Fibroblast of gingiva (primary cell): ENCODE results near the gene GPR139.

ENCODE experiments used
- DNase-seq: peaks from one replicate; pipeline ENCODE4 v3.0.0-alpha.2; 2011; ENCODE audit warnings: low read depth

GPR139 gene

DNA sequence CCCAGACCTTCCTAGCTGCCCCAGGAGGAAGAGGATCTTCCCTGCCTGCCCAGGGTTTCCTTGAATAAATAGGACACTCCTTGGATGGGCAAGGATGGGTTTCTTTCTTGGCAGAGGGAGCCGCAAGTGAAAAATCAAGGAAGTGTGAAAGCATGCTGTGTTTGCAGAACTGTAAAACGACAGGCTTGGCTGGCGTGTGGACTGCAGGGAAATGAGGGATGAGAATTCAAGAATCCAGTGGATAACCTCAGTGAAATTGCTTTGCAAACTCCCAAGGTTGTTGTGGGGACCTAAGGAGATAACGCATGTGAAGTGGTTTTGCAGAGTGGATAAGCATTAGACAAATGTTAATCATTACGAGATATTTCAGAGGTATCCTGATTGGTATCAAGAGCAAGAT lies 20.4 kb downstream of the GPR139 start:
- no peak for DNase-seq

DNA sequence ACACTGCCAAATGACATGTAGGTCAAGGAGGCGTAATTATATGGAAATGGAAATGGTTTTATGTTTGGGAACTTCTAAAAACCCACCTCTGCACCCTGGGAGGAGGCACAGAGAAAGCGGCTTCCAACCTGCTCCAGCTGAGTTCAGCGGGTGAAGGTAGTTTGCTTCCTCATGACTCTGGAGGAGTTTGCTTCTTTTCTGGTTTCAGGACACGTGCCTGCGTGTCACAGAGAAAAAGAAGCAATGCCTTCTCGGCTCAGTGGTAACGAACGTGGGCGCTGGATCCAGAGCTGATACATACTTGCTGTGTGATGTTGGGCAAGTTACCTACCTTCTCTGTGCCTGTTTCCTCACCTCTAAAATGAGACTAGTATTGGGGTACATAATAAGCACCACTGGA lies 22.1 kb downstream of the GPR139 start:
- DNase-seq = no peak

DNA sequence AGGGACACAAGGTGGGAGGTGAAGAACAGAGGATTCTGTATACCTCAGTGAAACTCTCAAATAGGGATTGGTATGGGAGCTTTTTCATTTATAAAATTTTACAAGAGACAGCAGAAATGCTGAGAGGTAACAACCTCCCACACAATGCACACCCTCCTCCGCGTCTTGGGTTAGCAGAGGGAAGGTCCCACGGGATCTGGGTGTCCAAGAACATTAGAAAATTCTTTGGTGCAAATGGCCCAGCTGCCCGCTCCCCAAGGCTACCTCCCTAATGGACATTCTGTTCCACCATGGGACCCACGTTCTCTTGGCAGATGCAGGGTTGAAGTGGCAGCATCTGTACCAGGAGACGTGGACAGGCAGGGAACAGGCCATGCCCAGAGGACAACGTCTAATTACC lies 22.5 kb downstream of the GPR139 start:
- no peak for DNase-seq

DNA sequence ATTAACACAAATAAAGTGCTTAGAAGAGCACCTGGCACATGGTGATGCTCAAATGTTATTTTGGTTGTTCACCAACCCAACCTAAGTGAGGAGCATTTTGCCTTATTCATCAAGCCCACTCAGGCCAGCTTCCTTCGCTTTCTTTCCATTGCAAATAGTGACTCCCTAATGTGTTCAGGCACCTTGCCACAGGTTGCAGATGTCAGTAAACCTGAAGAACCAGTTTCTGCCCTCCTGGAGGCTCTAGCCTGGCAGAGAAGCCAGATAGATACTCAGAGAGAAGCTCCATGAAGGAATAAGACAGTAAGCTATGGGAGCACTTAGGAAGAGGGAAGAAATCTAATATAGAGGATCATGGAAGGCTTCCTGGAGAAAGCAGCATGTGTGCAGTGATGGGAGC lies 23.9 kb downstream of the GPR139 start:
- DNase-seq = no peak

DNA sequence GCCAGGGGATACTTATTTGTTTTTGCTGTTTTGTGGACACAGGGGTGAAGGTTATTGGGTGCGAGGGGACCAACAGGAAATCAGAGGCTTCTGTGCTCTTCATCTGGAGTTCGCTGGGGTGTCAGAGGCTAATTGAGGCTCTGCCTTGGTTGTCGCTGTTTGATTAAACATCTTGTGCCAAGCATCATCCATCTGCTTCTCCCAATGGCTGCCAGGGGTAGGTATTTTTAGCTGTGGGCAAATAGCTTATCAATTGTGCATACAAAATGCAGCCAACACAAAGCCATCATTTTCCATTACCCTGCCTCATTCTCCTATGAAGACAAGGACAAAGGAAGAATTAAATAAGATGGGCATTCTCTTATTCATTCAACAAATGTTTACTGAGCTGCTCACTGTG lies 27.8 kb downstream of the GPR139 start:
- DNase-seq = no peak

DNA sequence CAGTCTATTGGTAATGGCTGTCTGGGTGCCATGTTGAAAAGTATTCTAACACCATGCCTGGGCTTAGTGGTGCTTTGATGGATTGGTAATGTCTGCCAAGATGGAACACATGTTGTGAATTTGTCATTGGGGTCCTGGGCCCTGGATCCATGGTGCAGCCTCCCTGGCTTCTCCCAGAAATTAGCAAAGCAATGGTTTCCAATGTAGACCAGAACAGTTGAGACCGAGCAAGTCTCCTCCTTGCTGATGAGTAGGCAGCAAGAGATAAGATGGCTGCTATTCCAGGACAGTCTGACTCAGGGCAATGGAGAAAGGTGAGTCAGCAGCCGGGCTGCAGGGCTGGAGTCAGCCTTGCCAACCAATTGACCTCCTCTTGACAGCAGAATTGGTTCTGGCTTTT lies 30.8 kb downstream of the GPR139 start:
- DNase-seq = no peak

DNA sequence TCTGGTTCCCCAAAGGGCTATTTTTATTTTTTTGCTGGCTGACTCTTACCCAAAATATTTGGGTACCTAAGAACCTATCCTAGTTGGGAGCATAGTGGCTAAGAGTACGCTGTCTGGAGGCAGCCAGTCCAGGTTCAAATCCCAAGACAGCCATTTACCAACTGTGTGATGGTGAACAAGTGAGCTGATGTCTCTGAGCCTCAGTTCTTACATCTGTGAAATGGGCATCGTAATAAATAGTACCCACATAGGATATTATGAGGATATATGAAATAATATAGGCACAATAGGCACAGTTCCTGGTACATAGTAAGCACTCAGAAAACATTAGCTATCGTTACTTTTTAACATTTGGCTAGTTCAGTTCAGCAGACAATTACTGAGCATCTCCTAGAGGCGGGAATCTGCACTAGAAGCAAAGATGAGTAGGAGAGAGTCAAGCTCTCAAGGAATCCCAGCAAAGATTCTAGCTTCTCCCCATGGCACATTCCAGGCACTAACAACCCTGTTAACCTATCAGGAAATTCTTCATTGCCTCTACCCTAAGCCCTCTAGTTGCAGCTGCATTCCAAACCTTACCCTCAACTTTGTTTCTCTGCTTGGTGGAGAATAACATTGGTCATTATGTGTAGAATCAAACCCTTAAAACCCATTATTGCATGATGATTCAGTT lies 31.6 kb downstream of the GPR139 start:
- DNase-seq = no peak

DNA sequence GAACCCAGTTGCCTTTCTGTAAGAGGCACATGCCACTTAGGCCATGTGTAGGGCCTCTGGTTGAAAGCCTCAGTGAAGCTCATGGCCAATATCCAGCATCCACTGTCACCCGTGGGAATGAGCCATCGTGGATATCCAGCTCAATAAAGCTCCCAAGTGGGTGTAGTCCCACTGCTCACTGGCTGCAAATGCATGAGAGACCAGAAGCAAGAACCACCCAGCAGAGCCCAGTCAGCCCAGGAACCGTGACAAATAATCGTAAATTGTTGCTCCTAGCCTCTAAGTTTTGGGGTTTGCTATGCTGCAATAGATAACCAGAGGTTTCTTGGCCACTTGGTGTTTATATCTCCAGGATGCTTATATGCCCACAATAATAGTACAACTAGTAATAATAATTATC lies 33.7 kb downstream of the GPR139 start:
- no peak for DNase-seq

DNA sequence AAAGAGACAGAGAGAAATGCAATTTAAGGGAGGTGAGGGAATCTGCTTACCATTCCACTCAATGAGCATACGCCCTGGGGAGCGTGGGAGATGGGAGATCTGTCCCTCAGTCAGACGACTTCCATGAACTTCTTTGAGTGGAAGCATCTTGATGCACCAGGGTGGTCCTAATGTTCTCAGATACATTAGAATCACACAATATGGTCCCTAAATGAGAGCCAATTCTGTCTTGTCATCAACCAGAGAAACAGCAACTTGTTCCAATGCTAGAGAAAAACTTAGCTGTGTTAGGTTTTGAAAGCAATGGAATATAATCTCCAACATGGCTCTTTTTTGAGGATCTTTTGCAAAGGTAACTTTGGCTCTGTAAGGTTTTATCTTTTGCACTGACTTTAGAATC lies 44.1 kb downstream of the GPR139 start:
- no peak for DNase-seq

DNA sequence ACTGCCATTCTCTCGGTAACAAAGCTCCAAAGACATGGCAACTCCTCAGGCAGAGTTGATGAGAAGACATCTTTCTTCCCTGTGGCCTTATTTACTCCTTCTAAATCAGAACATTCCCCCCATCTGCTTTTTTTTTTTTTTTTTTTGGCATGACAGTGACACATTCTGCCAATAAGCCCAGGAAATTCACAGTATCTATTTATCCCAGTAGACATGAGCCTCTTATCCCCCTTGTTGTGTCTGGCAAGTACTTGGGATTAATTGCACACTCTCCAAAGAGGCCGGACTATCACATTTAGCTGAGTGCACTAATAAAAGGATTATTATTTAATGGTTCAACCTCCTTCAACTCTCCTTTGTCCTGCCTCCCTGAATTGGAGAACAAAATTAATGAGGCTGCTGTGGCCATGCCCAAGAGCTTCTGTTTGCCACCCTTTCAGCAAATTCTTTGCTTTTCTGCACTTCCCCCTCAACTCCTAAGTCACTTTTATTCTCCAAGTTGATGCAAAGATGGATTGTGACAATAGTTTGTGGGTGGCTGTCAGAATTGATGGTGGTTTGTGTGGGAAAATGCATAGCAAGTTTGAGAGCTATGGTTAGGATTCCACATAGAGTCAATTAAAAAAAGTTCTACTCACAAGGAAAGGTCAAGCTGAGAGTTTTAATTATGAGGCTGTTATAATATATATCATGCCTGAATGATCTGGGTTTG lies 47.2 kb downstream of the GPR139 start:
- DNase-seq = no peak

DNA sequence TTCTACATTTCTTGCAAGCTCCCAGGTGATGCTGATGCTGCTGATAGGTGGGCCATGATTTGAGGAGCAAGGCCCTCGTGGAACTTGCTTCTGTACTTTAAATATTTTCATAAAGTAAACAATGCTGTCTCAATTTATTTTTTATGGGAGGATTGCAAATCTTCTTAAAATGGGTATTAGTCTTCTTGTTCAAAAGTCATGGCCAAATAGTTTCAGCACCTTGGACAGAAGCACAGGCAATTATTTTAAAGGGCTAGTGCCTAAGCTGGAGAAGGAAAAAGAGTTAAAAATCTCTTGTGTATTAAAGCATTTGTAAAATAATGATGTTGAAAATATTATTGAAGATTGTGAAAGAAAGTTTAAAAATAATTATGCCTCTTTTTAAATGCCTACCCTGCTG lies 50.5 kb downstream of the GPR139 start:
- no peak for DNase-seq

DNA sequence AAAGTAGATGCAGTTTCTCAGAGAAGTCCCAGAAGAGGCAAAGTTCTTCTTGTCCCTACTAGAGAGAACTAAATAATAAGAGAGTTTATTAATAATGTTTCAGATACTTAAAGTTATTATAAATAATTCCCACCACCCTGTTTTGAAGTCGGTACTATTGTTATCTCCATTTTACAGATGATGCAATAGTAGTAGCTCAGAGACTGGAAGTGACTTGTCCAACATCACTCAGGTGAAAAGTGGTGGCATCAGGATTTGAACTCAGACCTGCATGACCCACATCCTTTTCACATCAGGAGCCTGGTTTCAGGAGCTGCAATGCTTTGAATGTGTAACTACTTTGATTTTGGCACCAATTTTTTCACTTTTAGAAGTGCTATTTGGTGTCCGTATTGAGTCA lies 52.7 kb downstream of the GPR139 start:
- DNase-seq = no peak

DNA sequence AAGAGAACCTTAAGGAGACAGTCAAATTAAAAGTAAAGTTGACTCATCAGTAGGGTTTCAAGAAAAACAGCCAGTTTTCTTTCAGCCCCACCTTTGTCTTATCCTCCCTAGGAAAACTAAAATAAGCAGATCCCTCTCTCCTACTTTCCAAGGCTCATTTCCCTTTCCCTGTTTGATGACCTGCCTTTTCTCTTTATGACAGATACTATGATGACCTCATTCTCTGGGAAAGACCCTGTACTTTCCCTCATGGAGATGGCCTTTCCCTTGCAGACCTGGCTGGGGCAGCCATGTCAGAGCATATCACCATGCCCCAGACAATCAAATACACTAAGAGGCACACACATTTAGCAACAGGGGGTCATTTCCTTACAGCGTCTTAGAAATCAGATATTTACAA lies 53.6 kb downstream of the GPR139 start:
- DNase-seq = no peak

DNA sequence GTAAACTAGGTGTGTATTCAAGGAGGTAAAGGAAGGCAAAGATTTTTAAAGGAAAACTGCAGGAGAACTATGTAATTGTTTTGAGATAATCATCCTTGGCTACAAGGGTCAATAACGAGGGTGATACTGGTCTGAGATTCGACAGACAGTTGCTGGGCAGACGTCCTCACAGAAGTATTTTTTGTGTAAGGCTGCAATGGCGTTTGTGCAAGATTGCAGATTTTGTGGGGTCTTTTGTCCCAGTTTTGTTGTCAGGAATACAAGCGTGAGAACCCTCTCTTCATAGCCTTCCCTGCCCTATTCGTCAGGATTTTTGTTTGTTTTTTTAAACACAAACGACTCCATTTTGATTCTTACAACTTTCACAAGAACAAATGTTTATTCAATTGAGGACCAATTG lies 57.5 kb downstream of the GPR139 start:
- no peak for DNase-seq

DNA sequence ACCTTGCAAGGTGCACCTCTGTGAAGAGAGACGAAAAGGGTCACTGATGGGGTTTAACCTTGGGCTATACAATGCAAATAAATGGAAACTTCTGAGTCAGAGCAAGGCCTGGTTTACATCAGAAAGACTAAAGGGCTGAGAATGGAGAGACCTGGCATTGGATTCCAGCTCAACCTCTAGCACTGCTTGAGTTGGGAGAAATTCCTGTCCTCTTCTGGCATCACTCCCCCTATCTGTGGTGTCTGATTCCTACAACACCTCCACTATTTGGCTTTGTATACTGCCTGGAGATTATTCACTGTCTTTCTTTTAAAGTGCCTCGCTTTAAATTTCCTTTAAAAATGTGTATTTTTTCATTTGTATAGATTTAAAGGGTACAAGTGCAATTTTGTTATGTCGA lies 68.8 kb downstream of the GPR139 start:
- DNase-seq = no peak

DNA sequence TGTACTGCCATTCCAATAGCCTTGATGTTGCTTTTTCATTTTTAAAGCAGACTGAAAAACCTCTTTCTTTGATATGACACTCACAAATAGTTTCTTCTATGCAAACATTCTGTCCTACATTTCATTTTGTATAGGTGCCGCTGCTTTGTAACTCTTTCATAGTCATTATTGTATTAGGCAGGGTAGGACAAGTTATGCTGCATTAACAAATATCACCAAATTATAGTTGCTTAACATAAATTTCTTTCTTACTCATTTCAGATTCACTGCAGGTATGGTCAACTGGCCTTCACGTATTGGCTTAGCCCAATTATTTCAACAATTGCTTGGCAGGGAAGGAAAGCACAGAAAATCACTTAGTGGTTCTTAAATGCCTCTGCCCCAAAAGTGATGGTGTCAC lies 70.8 kb downstream of the GPR139 start:
- no peak for DNase-seq

DNA sequence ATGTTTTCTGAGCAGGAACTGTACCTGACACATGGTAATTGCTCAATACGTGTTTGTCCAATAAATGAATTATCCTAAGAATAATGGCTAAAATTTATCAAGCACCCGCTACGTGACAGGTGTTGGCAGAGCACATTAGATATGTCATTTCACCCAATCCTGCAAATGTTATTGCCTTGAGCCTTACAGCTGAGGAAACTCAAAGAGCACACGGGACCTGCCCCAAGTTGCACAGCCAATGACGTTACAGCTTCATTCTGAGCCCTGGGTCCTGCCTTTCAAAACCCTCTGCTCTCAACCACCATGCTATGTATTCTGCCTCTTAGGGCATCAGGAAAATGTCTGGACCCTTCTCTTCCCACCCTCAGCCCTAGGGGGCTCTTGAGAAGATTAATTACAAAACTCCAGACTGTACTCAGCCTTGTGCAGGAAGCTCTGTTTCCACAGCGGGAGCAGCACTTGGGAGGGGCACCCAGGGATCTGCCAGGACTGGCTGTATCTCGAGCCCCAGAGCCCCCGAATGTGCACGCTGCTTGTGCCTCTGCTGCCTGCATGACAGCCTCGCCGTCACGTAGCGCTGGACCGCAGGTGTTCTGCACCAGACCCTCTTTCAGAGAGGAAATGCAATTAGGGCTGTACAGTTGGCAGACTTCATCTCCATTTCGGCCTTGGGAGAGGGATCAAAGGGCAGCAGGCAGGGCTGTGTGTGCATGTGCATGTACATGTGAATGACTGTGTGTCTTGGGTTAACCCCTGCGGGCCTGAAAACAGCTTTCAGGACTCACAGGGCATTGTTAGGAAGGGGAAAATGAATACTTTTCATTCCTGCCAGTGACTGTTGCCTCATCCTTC lies 71.6 kb downstream of the GPR139 start:
- no peak for DNase-seq

DNA sequence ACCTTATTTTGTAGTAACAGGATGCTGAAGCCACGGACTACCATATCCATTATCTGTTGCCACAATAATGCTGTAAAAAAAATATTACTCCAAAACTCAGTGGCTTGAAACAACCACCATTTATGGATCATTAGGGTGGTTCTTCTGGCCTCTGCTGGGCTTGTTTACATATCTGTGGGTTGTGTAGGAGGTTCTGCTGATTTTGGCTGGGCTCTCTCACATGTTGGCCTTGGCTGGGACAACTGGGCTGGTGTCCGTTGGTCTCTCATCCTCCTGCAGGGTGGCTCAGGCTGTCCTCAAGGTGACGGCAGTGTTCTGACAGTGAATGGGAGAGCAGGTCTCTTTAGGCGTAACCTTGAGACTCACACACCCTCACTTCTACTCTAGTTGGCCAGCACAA lies 76.0 kb downstream of the GPR139 start:
- DNase-seq = no peak

DNA sequence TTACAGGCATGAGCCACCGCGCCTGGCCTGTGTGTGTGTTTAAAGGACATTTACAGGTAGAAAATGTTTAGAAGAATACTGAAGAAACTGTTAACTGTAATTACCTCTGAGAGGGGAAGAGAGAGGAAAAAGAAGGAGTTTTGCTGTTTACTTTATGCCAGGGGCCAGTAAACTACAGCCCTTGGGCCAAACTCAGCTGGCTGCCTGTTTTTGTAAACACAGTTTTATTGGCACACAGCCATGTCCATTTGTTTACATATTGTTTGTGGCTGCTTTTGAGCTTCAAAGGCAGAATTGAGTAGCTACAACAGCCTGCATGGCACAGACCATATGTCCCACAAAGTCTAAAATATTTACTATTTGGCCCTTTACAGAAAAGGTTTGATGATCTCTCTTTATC lies 76.4 kb downstream of the GPR139 start:
- no peak for DNase-seq

DNA sequence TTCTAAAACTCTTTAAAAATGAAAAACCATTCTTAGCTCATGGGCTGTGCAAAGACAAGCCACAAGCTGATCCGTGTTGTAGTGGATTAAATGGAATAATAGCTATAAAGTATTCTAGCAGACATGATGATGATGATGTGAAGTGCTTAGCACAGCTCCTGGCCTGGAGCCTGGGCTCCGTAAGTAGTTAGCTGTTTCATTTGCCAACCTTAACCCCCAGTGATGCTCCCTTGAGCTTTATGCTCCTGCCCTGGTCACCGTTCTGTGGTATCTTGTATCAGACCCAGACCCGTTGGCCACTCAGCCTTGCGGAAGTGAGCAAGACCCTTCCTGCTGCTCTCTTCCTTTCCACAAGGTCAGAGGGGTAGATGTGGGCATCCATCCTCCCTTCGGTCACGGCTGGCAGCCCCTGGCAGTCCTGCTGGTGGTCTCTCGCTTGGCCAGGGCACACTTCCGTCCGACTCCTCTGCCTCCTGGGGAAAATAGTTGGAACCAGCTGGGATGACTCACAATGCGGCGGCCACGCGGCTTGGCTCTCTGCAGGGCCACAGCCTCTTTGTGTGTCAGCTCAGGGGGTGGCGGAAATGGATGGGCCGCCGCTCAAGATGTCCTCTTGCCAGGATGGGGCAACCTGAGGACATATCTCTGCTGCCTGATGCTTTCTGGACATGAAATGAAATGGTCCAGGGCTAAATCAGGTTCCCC lies 79.1 kb downstream of the GPR139 start:
- DNase-seq = no peak

DNA sequence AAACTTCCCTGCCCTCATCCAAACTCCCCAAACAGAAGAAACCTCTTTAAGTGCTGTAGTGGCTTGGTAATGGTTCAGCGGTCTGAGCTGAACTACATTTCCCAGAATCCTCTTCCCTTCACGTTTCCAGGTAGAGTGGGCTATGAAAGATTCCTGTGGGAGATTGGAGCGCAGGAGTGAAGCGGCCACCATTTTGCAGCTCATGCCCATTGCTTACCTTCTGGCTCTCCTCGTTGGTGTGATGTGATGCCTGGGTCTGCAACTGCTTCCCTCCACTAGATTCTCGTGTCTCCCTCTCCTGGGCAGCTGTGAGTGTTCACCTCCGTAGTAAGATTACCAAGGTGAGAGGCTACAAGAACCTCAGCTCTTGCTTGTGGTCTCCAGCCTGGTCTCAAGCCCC lies 82.1 kb downstream of the GPR139 start:
- DNase-seq = no peak

DNA sequence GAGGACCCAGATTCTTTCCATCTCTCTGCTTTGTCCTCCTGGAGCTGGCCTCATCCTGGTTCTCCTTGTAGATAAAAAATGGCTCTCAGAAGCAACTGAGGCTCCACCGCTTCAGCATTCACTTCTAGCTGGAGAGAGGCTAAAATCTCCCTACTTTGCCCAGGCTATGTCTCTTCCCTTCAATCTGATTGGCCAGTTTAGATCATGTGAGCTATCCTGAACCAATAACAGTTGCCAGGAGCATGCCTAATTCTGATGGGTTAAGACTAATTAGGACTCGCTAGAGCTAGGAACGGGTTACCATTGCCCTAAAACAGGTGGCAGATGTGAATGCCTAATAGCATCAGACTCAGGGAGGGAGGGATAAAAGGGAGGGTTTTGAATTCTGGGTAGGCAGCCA lies 89.6 kb downstream of the GPR139 start:
- DNase-seq = no peak
